B cell (primary cell): ENCODE results near the gene NT5DC3. TPM values are rescaled to one million over a fixed set of nuclear protein-coding genes. Genes with fewer than 3 reads are reported as not detected.

Experiments
- ATAC-seq: fragments of 200-7000 bp; cut with Tn5 transposase; one replicate; pipeline ENCODE4 v1.10.0; 2021; ENCODE audit warnings: low read depth, mild to moderate bottlenecking, moderate number of reproducible peaks, moderate library complexity
- CTCF ChIA-PET: fragments of 350-600 bp; sonication (Branson Sonifier 250); formaldehyde crosslinking; loops from one replicate; lab custom pipeline; 2021; ENCODE audit warnings: antibody characterized with exemption, inconsistent platforms; lab: Charles Lee
- POLR2A ChIA-PET: fragments of 350-600 bp; sonication (Branson Sonifier 250); formaldehyde crosslinking; loops from one replicate; lab custom pipeline; 2021; ENCODE audit warnings: antibody characterized with exemption; lab: Charles Lee
- DNase-seq: peaks from one replicate; pipeline ENCODE4 v3.0.0; 2013
- H2AFZ ChIP-seq: 2 replicates; pipeline ENCODE4 v1.6.1; 2012; ENCODE audit warnings: mild to moderate bottlenecking, low read depth, low read length; ENCODE audit not compliant: insufficient read depth, poor library complexity, severe bottlenecking
- H3K27ac ChIP-seq, 2 donors: 1 replicate in 1 of 2; 2 replicates in 1 of 2; pipeline ENCODE4 v1.5.1; 2012 to 2013; ENCODE audit warnings: low read length in 2 of 2, mild to moderate bottlenecking in 2 of 2, moderate library complexity in 1 of 2
- H3K27me3 ChIP-seq, 4 experiments: fragments of 200-600 bp in 1 of 4; sonication (generic) in 1 of 4; replicated peaks in 1 of 4; 1 replicate in 2 of 4; 2 replicates in 2 of 4; pipeline versions ENCODE4 v1.6.1 to v1.7.0; 2013 to 2016; ENCODE audit warnings: low read length in 3 of 4, mild to moderate bottlenecking in 2 of 4, mixed read lengths in 1 of 4, moderate library complexity in 1 of 4; ENCODE audit not compliant: insufficient read depth in 4 of 4, control insufficient read depth in 3 of 4; ENCODE audit errors: control extremely low read depth in 1 of 4
- H3K36me3 ChIP-seq, 2 experiments: replicated peaks in 1 of 2; 1 replicate in 1 of 2; 2 replicates in 1 of 2; pipeline versions ENCODE4 v1.6.1 to v1.7.1; 2013; ENCODE audit warnings: low read length in 1 of 2; ENCODE audit not compliant: insufficient read depth in 2 of 2, control insufficient read depth in 1 of 2; ENCODE audit errors: control extremely low read depth in 1 of 2, extremely low read depth in 1 of 2
- H3K4me1 ChIP-seq, 2 donors: fragments of 200-600 bp in 1 of 2; sonication (generic) in 1 of 2; 1 replicate in 1 of 2; 2 replicates in 1 of 2; pipeline versions ENCODE4 v1.5.1 to v1.6.1; 2013 to 2017; ENCODE audit warnings: low read length in 2 of 2; ENCODE audit not compliant: control insufficient read depth in 2 of 2, insufficient read depth in 2 of 2
- H3K4me2 ChIP-seq: replicated peaks from 2 replicates; pipeline ENCODE3; 2012; ENCODE audit warnings: mild to moderate bottlenecking, low read depth, low read length; ENCODE audit not compliant: poor library complexity, severe bottlenecking
- H3K4me3 ChIP-seq, 5 experiments: fragments of 200-600 bp in 1 of 5; sonication (generic) in 1 of 5; 1 replicate in 3 of 5; 2 replicates in 2 of 5; pipeline versions ENCODE4 v1.5.1 to v1.7.0; 2011 to 2016; ENCODE audit warnings: low read length in 4 of 5, mild to moderate bottlenecking in 4 of 5, low read depth in 2 of 5, control low read depth in 1 of 5, moderate library complexity in 1 of 5; ENCODE audit not compliant: insufficient read depth in 1 of 5; ENCODE audit errors: control extremely low read depth in 1 of 5, extremely low read depth in 1 of 5
- H3K79me2 ChIP-seq: fragments of 200-600 bp; sonication (generic); one replicate; pipeline ENCODE4 v1.6.0; 2016; ENCODE audit warnings: low read length; ENCODE audit not compliant: control insufficient read depth, insufficient read depth
- H3K9ac ChIP-seq: fragments of 200-600 bp; sonication (generic); 2 replicates; pipeline ENCODE4 v1.6.1; 2017; ENCODE audit warnings: mild to moderate bottlenecking, low read length, moderate library complexity
- H3K9me3 ChIP-seq, 3 donors: one replicate each; pipeline versions ENCODE4 v1.6.1 to v1.7.1; 2013; ENCODE audit warnings: low read length in 2 of 3; ENCODE audit not compliant: control insufficient read depth in 2 of 3, insufficient read depth in 1 of 3; ENCODE audit errors: control extremely low read depth in 1 of 3
- H4K20me1 ChIP-seq: 2 replicates; pipeline ENCODE4 v1.6.0; 2012; ENCODE audit warnings: mild to moderate bottlenecking, low read length; ENCODE audit not compliant: insufficient read depth, control insufficient read depth, poor library complexity, severe bottlenecking
- H3K27ac Mint-ChIP-seq: one replicate; pipeline ENCODE4 v1.8.0; 2021; ENCODE audit warnings: mixed read lengths
- H3K27me3 Mint-ChIP-seq: one replicate; pipeline ENCODE4 v1.8.0; 2021; ENCODE audit warnings: mixed read lengths
- H3K4me1 Mint-ChIP-seq: one replicate; pipeline ENCODE4 v1.8.0; 2021; ENCODE audit warnings: mixed read lengths
- H3K4me3 Mint-ChIP-seq: one replicate; pipeline ENCODE4 v1.8.0; 2021; ENCODE audit warnings: mixed read lengths
- H3K9me3 Mint-ChIP-seq: one replicate; pipeline ENCODE4 v1.8.0; 2022; ENCODE audit warnings: mixed read lengths; ENCODE audit not compliant: insufficient read depth
- EZH2 ChIP-seq: IDR thresholded peaks from 2 replicates; pipeline ENCODE4 v1.6.1; 2012; ENCODE audit warnings: borderline replicate concordance, low read depth, mild to moderate bottlenecking, moderate library complexity, low read length; ENCODE audit not compliant: insufficient read depth, poor library complexity, severe bottlenecking
- WGBS: methylation state at CpG from one replicate; pipeline ENCODE4 v1.1.5; 2013; ENCODE audit warnings: missing lambda C conversion rate; ENCODE audit not compliant: insufficient coverage; 5-methylcytosine and 5-hydroxymethylcytosine counted together
- intact Hi-C: fragments of 100-400 bp; cut with micrococcal nuclease; formaldehyde crosslinking; loops from one replicate; pipeline ENCODE4 v1.10.0; 2022
- polyA plus RNA-seq: library from polyadenylated mRNA; depleted of rRNA; stranded (reverse); fragments of >200 nt; gene quantifications from 2 replicates; pipeline ENCODE4 v1.2.3, GENCODE V29; 2012
- total RNA-seq, 2 donors: library from RNA; stranded (reverse); fragments of 120-200 nt in 1 of 2; gene quantifications; 1 replicate in 1 of 2; 2 replicates in 1 of 2; pipeline versions ENCODE4 v1.2.3 to v1.2.4, GENCODE V29; 2013 to 2022
- TF ChIP-seq, protein P1 (sequence below): fragments of 200-600 bp; IDR thresholded peaks from one replicate; pipeline ENCODE4 v1.8.0; 2022; ENCODE audit warnings: antibody characterized with exemption, mild to moderate bottlenecking

The NT5DC3 gene
- total and polyA plus RNA-seq, 2 donors (not counting 1 experiment from before 2014, with no cell fraction given), result 4.4 to 10.6 TPM

DNA sequence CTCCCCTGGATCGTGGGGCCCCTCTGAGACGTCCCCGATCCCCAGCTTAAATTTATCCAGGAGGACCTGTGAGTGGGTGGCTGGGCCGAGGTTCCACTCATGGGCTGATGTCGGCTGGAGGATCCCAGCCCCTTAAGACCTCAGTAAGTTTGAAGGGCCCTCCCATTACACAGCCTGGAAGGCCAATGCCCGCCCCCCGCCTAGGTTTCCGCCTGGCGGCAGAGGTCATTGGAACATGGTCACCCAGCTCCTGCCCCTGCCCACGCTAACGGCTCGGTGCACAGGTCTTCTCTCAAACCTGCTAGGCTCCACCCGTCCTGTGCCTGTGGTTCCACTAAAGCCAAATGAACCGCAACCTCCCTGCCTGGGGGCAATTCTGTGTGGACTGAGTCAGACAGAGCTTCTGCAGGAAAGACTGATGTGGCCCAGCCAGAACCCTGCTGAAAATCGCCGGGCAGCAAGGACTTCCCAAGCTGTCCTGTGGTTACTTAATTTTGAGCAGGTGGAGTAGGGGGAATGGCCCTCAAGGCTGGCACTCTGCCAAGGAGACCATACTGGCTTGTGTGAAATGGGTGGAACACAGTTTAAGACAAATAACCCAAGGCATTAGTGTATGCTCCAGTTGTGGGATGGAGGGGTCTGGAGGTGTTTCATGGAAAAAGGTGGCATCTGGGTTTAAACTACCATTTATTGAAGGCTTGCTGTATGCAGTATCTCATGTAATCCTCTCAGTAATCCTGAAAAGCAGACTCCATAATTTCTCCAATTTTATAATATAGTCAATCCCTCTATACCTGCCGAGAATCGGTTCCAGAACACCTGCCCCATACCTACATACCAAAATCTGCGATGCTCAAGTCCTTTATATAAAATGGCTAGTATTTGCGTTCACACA is 903 bp upstream of the NT5DC3 start:
- ATAC-seq (no peak), DNase-seq (no peak)
- Mint-ChIP-seq H3K27me3 (no peaks in the 10 kb centered on the region), H3K4me1 (peaks cover 26% of the 10 kb centered on the region), H3K4me3 (peak overlapping the region; percentile 89), H3K9me3 (no peaks in the 10 kb centered on the region), H3K27ac (peak overlapping the region; percentile 73)
- H3K27me3 ChIP-seq, result no peaks in the 10 kb centered on the region
- H3K36me3 ChIP-seq, result no peaks in the 10 kb centered on the region
- H3K4me1 ChIP-seq, result peaks cover 14 to 22% of the 10 kb centered on the region in 2 donors
- intact Hi-C loops, result loop anchor here (1.0 to 5.0 kb wide), 6 partner anchors 88 to 1265 kb away; partner anchors contain the start of genes EID3, HCFC2, HSP90B1 and NFYB
- ChIA-PET POLR2A (interaction anchor here (0.6 to 1.4 kb wide), 3 partner anchors 9 to 87 kb away, joined by 5 to 8 read pairs (median 5); no protein-coding TSS in a partner anchor), CTCF (interaction anchor here (0.5 to 2.3 kb wide), 5 partner anchors 8 to 268 kb away, joined by 3 to 8 read pairs (median 3); no protein-coding TSS in a partner anchor)
- peaks cover 8% of the 10 kb centered on the region for H4K20me1 ChIP-seq
- 40% methylated on average over 16 of the region's 20 CpGs for WGBS
- peak overlapping the region; percentile 99 for H3K4me2 ChIP-seq
- no peaks in the 10 kb centered on the region for H3K9me3 ChIP-seq
- peaks cover 6% of the 10 kb centered on the region for H3K79me2 ChIP-seq
- TF ChIP-seq EZH2, result no peak
- TF ChIP-seq, protein P1, sequence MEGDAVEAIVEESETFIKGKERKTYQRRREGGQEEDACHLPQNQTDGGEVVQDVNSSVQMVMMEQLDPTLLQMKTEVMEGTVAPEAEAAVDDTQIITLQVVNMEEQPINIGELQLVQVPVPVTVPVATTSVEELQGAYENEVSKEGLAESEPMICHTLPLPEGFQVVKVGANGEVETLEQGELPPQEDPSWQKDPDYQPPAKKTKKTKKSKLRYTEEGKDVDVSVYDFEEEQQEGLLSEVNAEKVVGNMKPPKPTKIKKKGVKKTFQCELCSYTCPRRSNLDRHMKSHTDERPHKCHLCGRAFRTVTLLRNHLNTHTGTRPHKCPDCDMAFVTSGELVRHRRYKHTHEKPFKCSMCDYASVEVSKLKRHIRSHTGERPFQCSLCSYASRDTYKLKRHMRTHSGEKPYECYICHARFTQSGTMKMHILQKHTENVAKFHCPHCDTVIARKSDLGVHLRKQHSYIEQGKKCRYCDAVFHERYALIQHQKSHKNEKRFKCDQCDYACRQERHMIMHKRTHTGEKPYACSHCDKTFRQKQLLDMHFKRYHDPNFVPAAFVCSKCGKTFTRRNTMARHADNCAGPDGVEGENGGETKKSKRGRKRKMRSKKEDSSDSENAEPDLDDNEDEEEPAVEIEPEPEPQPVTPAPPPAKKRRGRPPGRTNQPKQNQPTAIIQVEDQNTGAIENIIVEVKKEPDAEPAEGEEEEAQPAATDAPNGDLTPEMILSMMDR, result no peak
- H3K4me3 ChIP-seq, result peak overlapping the region in 4 of 5 experiments; percentile 50 to 86 (median 76)
- H2AFZ ChIP-seq, result peak overlapping the region; percentile 94
- peak overlapping the region; percentile 84 for H3K9ac ChIP-seq
- H3K27ac ChIP-seq, result no peak overlapping the region
